OCI-LY7 (cell line): ENCODE measurements around the gene PCIF1. TPM values are rescaled to one million over a fixed set of nuclear protein-coding genes. Genes with fewer than 3 reads are reported as not detected.

Experiments
- BruUV-seq: library from RNA; stranded (reverse); fragments of 400-500 nt; replicated peaks from 2 replicates; lab custom pipeline; 2021; lab: Mats Ljungman, UMichigan
- CTCF ChIA-PET: fragments of 300-600 bp; sonication (Branson Sonifier 250); formaldehyde crosslinking; loops from one replicate; lab custom pipeline; 2022; ENCODE audit warnings: antibody characterized with exemption; ENCODE audit not compliant: unreplicated experiment; lab: Charles Lee
- POLR2A ChIA-PET: fragments of 300-600 bp; sonication (Branson Sonifier 250); formaldehyde crosslinking; loops from one replicate; lab custom pipeline; 2022; ENCODE audit warnings: antibody characterized with exemption; lab: Charles Lee
- DNase-seq: peaks from one replicate; pipeline ENCODE4 v3.0.0-alpha.2; 2015; ENCODE audit warnings: low spot score
- H2AFZ ChIP-seq: fragments of 200-600 bp; sonication (generic), shearing (Covaris generic); 2 replicates; pipeline ENCODE4 v1.6.1; 2014; ENCODE audit warnings: mild to moderate bottlenecking, antibody characterized with exemption, low read length, moderate library complexity
- H3K27ac ChIP-seq: fragments of 200-600 bp; sonication (generic); 2 replicates; pipeline ENCODE4 v1.5.1; 2014; ENCODE audit warnings: mixed run types, low read depth, mild to moderate bottlenecking, moderate library complexity, low read length, inconsistent platforms; ENCODE audit not compliant: poor library complexity, severe bottlenecking
- H3K36me3 ChIP-seq: fragments of 200-600 bp; sonication (generic); 2 replicates; pipeline ENCODE4 v1.6.1; 2014; ENCODE audit warnings: mild to moderate bottlenecking, antibody characterized with exemption, low read length, moderate library complexity, mixed read lengths; ENCODE audit not compliant: insufficient read depth
- H3K4me1 ChIP-seq: fragments of 200-600 bp; sonication (generic); 2 replicates; pipeline ENCODE4 v1.5.1; 2014; ENCODE audit warnings: mild to moderate bottlenecking, low read length; ENCODE audit not compliant: insufficient read depth, poor library complexity, severe bottlenecking
- H3K4me2 ChIP-seq: fragments of 200-600 bp; sonication (generic); 2 replicates; pipeline ENCODE4 v1.6.1; 2014; ENCODE audit warnings: mild to moderate bottlenecking, low read length
- H3K4me3 ChIP-seq: fragments of 200-600 bp; sonication (generic); 2 replicates; pipeline ENCODE4 v1.5.1; 2014; ENCODE audit warnings: mild to moderate bottlenecking, low read depth, low read length; ENCODE audit not compliant: poor library complexity, severe bottlenecking
- H3K79me2 ChIP-seq: fragments of 200-600 bp; sonication (generic); 2 replicates; pipeline ENCODE4 v1.6.1; 2016; ENCODE audit warnings: low read depth, mild to moderate bottlenecking, low read length, moderate library complexity, mixed read lengths; ENCODE audit not compliant: insufficient read depth
- H3K9me2 ChIP-seq: fragments of 200-600 bp; sonication (generic); 2 replicates; pipeline ENCODE4 v1.6.1; 2016; ENCODE audit warnings: mild to moderate bottlenecking, low read length, mixed read lengths; ENCODE audit not compliant: insufficient read depth
- H3K9me3 ChIP-seq: fragments of 200-600 bp; sonication (generic); 2 replicates; pipeline ENCODE4 v1.6.1; 2014; ENCODE audit warnings: mild to moderate bottlenecking, mixed run types, low read length, mixed read lengths
- H4K20me1 ChIP-seq: fragments of 200-600 bp; sonication (generic); 2 replicates; pipeline ENCODE4 v1.6.1; 2014; ENCODE audit warnings: mild to moderate bottlenecking, antibody characterized with exemption, low read length, moderate library complexity, mixed read lengths; ENCODE audit not compliant: insufficient read depth
- EZH2phosphoT487 ChIP-seq: fragments of 200-600 bp; sonication (generic); IDR thresholded peaks from 2 replicates; pipeline ENCODE4 v1.6.1; 2018; ENCODE audit warnings: low read depth, borderline replicate concordance, mild to moderate bottlenecking, mixed run types, antibody characterized with exemption, low read length, moderate library complexity, mixed read lengths
- intact Hi-C: fragments of 100-400 bp; cut with micrococcal nuclease; formaldehyde crosslinking; loops from one replicate; pipeline ENCODE4 v1.10.0; 2022; ENCODE audit not compliant: unreplicated experiment
- total RNA-seq, 2 experiments: library from RNA; depleted of rRNA in 1 of 2; stranded (reverse); fragments of >200 nt in 1 of 2; shearing (Covaris generic) in 1 of 2; gene quantifications; 2 replicates each; pipeline ENCODE4 v1.2.3, GENCODE V29; 2014 to 2022
- TF ChIP-seq, protein P1 (sequence below): fragments of 200-600 bp; sonication (generic); conservative IDR thresholded peaks from 2 replicates; pipeline ENCODE4 v1.5.1; 2014; ENCODE audit warnings: mild to moderate bottlenecking, antibody characterized with exemption, low read length, moderate library complexity, mixed read lengths

Gene PCIF1
- total RNA-seq, 2 experiments from 2014 or later = 21.2 to 40.6 TPM

- DNase-seq = no peak
- TF ChIP-seq EZH2phosphoT487 = no peak
- TF ChIP-seq, protein P1, sequence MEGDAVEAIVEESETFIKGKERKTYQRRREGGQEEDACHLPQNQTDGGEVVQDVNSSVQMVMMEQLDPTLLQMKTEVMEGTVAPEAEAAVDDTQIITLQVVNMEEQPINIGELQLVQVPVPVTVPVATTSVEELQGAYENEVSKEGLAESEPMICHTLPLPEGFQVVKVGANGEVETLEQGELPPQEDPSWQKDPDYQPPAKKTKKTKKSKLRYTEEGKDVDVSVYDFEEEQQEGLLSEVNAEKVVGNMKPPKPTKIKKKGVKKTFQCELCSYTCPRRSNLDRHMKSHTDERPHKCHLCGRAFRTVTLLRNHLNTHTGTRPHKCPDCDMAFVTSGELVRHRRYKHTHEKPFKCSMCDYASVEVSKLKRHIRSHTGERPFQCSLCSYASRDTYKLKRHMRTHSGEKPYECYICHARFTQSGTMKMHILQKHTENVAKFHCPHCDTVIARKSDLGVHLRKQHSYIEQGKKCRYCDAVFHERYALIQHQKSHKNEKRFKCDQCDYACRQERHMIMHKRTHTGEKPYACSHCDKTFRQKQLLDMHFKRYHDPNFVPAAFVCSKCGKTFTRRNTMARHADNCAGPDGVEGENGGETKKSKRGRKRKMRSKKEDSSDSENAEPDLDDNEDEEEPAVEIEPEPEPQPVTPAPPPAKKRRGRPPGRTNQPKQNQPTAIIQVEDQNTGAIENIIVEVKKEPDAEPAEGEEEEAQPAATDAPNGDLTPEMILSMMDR = no peak
- Histone ChIP-seq H3K4me1 (peaks cover 14% of the 10 kb centered on the region), H3K4me2 (no peak overlapping the region), H3K4me3 (no peak overlapping the region), H3K36me3 (no peaks in the 10 kb centered on the region), H3K9me2 (no peaks in the 10 kb centered on the region), H3K79me2 (no peaks in the 10 kb centered on the region), H3K27ac (no peak overlapping the region), H3K9me3 (no peaks in the 10 kb centered on the region), H4K20me1 (no peaks in the 10 kb centered on the region), H2AFZ (no peak overlapping the region)
- no TSS peak for BruUV-seq
- ChIA-PET CTCF (no interaction called here), POLR2A (interaction anchor here (0.7 to 1.2 kb wide), 3 partner anchors 59 to 1668 kb away, joined by 3 to 4 read pairs (median 3); no protein-coding TSS in a partner anchor)
- intact Hi-C loops = no loop called here
Measured at GRCh38 chr20:45909336-45909808, 25.1 kb upstream of the PCIF1 start.

DNA sequence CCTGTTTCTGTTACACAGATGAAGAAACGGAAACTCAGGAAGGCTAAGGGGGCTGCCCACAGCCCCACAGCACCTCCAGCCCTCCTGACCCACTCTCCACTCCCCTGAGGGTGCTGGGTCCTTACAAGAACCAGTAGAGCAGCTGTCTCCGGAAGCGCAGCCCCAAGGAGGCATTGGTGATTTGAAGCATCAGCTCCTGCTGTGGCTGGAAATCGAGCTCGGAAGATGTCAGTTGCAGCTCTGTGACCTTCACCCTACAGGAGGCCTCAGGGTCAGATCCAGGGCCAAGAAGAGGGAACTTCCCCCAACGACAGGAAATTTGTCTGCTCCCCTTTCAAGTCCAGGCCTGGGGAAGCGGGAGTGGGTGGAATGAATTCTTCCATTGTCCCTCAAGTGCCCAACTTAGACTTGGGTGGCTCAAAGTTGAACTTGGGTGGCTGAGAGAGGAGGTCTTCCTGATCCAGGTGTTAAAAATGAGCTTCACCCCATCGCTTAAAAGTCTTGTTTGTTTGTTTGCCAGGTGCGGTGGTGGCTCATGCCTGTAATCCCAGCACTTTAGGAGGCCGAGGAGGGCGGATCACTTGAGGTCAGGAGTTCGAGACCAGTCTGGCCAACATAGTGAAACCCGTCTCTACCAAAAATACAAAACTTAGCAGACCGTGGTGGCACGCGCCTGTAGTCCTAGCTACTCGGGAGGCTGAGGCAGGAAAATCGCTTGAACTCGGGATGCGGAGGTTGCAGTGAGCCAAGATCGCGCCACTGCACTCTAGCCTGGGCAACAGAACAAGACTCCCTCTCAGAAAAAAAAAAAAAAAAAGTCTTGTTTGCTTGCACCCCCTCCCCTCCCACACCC is 24.4 kb upstream of the PCIF1 start:
- peak overlapping the region; percentile 42 for H3K4me3 ChIP-seq
- H3K4me2 ChIP-seq = peak overlapping the region; percentile 57
- H4K20me1 ChIP-seq = no peaks in the 10 kb centered on the region
- BruUV-seq = TSS peak; percentile 89
- H3K9me3 ChIP-seq = no peaks in the 10 kb centered on the region
- H3K27ac ChIP-seq = no peak overlapping the region
- H3K4me1 ChIP-seq = peaks cover 14% of the 10 kb centered on the region
- POLR2A ChIA-PET = interaction anchor here (0.7 to 1.3 kb wide), 8 partner anchors 9 to 1668 kb away, joined by 3 to 5 read pairs (median 4); no protein-coding TSS in a partner anchor
- no peak for DNase-seq
- no peak for TF ChIP-seq EZH2phosphoT487
- TF ChIP-seq, protein P1 = no peak
- no peaks in the 10 kb centered on the region for H3K79me2 ChIP-seq
- peak overlapping the region; percentile 84 for H2AFZ ChIP-seq
- H3K9me2 ChIP-seq = no peaks in the 10 kb centered on the region
- H3K36me3 ChIP-seq = no peaks in the 10 kb centered on the region
- CTCF ChIA-PET = no interaction called here
- intact Hi-C loops = loop anchor here (2.0 kb wide), 1 partner anchor 25 kb away; the partner anchor contains the start of gene PCIF1
